OCI-M2 (cell line): Measurements from ENCODE around the gene CADM4.

Experiments
- DNase-seq: peaks from one replicate; lab custom pipeline; 2025; ENCODE audit not compliant: unreplicated experiment; lab: John Stamatoyannopoulos, UW

Gene CADM4

GRCh38 chr19:43634872-43635560 lies 4.6 kb downstream of the CADM4 start:
- DNase-seq = no peak

GRCh38 chr19:43634506-43634871 lies 5.2 kb downstream of the CADM4 start:
- no peak for DNase-seq

- no peak for DNase-seq
These were observed 5.6 kb downstream of the CADM4 start for GRCh38 chr19:43634068-43634467.

GRCh38 chr19:43633520-43633919 lies 6.1 kb downstream of the CADM4 start:
- no peak for DNase-seq

- no peak for DNase-seq
These were observed 8.2 kb downstream of the CADM4 start for GRCh38 chr19:43631491-43631890.

- no peak for DNase-seq
These were observed 10.9 kb downstream of the CADM4 start for GRCh38 chr19:43628646-43629326.

GRCh38 chr19:43626838-43627237 lies 12.8 kb downstream of the CADM4 start:
- DNase-seq = no peak

- DNase-seq = peak; percentile 42
These were observed 13.6 kb downstream of the CADM4 start for GRCh38 chr19:43625918-43626579.

- no peak for DNase-seq
These were observed 14.7 kb downstream of the CADM4 start for GRCh38 chr19:43624933-43625332.

- DNase-seq = no peak
These were observed 15.6 kb downstream of the CADM4 start for GRCh38 chr19:43623889-43624670.

GRCh38 chr19:43622956-43623355 lies 16.7 kb downstream of the CADM4 start:
- DNase-seq = no peak

- DNase-seq = no peak
These were observed 17.6 kb downstream of the CADM4 start for GRCh38 chr19:43622070-43622469.

GRCh38 chr19:43620061-43621001 lies 19.3 kb downstream of the CADM4 start:
- no peak for DNase-seq

GRCh38 chr19:43619262-43620060 lies 20.2 kb downstream of the CADM4 start, which contains the start of gene ZNF428:
Gene ZNF428 (minus strand): TSS chr19:43619629. CDS start chr19:43614304, 5,325 bp downstream.
- DNase-seq = peak; percentile 79

GRCh38 chr19:43618921-43619261 lies 20.8 kb downstream of the CADM4 start:
- DNase-seq = peak; percentile 41

- no peak for DNase-seq
These were observed 22.7 kb downstream of the CADM4 start for GRCh38 chr19:43616954-43617353.

GRCh38 chr19:43616306-43616705 lies 23.3 kb downstream of the CADM4 start:
- DNase-seq = no peak

GRCh38 chr19:43612374-43612773 lies 27.3 kb downstream of the CADM4 start:
- no peak for DNase-seq

- DNase-seq = no peak
These were observed 27.9 kb downstream of the CADM4 start, which contains the start of gene SRRM5 for GRCh38 chr19:43611788-43612187. Gene SRRM5 (plus strand): TSS chr19:43612088. CDS start chr19:43612122, 34 bp downstream.
